Calu3 (cell line): ENCODE data around the gene NCS1. TPM values are rescaled to one million over a fixed set of nuclear protein-coding genes. Genes with fewer than 3 reads are reported as not detected.

Experiments used
- BruUV-seq: library from RNA; stranded (reverse); fragments of 400-500 nt; replicated peaks from 2 replicates; lab custom pipeline; 2021; lab: Mats Ljungman, UMichigan
- CTCF ChIA-PET: fragments of 300-600 bp; sonication (Branson Sonifier 250); formaldehyde crosslinking; loops from one replicate; lab custom pipeline; 2022; ENCODE audit warnings: antibody characterized with exemption; lab: Charles Lee
- DNase-seq: peaks from one replicate; pipeline ENCODE4 v3.0.0; 2022
- H3K27ac Mint-ChIP-seq: one replicate; pipeline ENCODE4 v1.8.0; 2022; ENCODE audit warnings: mixed read lengths; ENCODE audit not compliant: unreplicated experiment
- H3K27me3 Mint-ChIP-seq: one replicate; pipeline ENCODE4 v1.8.0; 2022; ENCODE audit warnings: mixed read lengths; ENCODE audit not compliant: unreplicated experiment
- H3K36me3 Mint-ChIP-seq: one replicate; pipeline ENCODE4 v1.8.0; 2022; ENCODE audit warnings: mild to moderate bottlenecking, moderate library complexity, mixed read lengths; ENCODE audit not compliant: insufficient read depth, unreplicated experiment
- H3K4me1 Mint-ChIP-seq: one replicate; pipeline ENCODE4 v1.8.0; 2022; ENCODE audit warnings: mild to moderate bottlenecking, low read depth, mixed read lengths; ENCODE audit not compliant: unreplicated experiment
- H3K4me3 Mint-ChIP-seq: one replicate; pipeline ENCODE4 v1.8.0; 2022; ENCODE audit warnings: mild to moderate bottlenecking, low read depth, moderate library complexity, mixed read lengths; ENCODE audit not compliant: unreplicated experiment
- H3K9me3 Mint-ChIP-seq: one replicate; pipeline ENCODE4 v1.8.0; 2022; ENCODE audit warnings: low read depth, mixed read lengths; ENCODE audit not compliant: unreplicated experiment
- intact Hi-C: fragments of 100-400 bp; cut with micrococcal nuclease; formaldehyde crosslinking; loops from one replicate; pipeline ENCODE4 v1.10.0; 2022; ENCODE audit not compliant: unreplicated experiment
- total RNA-seq: library from RNA; stranded (reverse); gene quantifications from 2 replicates; pipeline ENCODE4 v1.2.3, GENCODE V29; 2022
- TF ChIP-seq, protein P1 (sequence below): fragments of 200-600 bp; IDR thresholded peaks from one replicate; pipeline ENCODE4 v1.8.0; 2022; ENCODE audit warnings: antibody characterized with exemption; ENCODE audit not compliant: unreplicated experiment

NCS1 gene
- total RNA-seq, 1 experiment from 2014 or later = 16.1 TPM

DNA sequence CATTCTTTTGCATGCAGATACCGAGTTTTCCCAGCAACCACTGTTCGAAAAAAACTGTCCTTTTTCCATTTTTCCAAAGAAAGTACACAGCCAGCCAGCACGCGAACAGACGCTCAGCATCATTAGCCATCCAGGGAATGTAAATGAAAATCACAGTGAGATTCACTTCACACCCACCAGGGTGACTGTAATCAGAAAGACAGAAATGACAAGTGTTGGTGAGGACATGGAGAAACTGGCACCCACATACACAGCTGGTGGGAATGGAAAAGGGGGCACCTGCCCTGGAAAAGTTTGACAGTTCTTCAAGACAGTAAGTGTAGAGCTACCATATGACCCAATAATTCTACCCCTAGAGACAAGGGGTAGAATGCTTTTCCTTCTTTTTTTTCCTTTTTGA, 25.0 kb upstream of the NCS1 start:
- Mint-ChIP-seq H3K4me1 (no peaks in the 10 kb centered on the region), H3K9me3 (no peaks in the 10 kb centered on the region), H3K4me3 (no peak overlapping the region), H3K27me3 (peaks cover 32% of the 10 kb centered on the region), H3K36me3 (no peaks in the 10 kb centered on the region), H3K27ac (no peak overlapping the region)
- CTCF ChIA-PET = no interaction called here
- intact Hi-C loops = no loop called here
- no TSS peak for BruUV-seq
- TF ChIP-seq, protein P1, sequence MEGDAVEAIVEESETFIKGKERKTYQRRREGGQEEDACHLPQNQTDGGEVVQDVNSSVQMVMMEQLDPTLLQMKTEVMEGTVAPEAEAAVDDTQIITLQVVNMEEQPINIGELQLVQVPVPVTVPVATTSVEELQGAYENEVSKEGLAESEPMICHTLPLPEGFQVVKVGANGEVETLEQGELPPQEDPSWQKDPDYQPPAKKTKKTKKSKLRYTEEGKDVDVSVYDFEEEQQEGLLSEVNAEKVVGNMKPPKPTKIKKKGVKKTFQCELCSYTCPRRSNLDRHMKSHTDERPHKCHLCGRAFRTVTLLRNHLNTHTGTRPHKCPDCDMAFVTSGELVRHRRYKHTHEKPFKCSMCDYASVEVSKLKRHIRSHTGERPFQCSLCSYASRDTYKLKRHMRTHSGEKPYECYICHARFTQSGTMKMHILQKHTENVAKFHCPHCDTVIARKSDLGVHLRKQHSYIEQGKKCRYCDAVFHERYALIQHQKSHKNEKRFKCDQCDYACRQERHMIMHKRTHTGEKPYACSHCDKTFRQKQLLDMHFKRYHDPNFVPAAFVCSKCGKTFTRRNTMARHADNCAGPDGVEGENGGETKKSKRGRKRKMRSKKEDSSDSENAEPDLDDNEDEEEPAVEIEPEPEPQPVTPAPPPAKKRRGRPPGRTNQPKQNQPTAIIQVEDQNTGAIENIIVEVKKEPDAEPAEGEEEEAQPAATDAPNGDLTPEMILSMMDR = no peak
- no peak for DNase-seq

- TF ChIP-seq, protein P1 = no peak
- Mint-ChIP-seq H3K4me3 (no peak overlapping the region), H3K27me3 (peaks cover 32% of the 10 kb centered on the region), H3K27ac (no peak overlapping the region), H3K9me3 (no peaks in the 10 kb centered on the region), H3K4me1 (no peaks in the 10 kb centered on the region), H3K36me3 (no peaks in the 10 kb centered on the region)
- no TSS peak for BruUV-seq
- CTCF ChIA-PET = no interaction called here
- no peak for DNase-seq
- intact Hi-C loops = no loop called here
Measured at GRCh38 chr9:130147910-130148309, 24.3 kb upstream of the NCS1 start.

DNA sequence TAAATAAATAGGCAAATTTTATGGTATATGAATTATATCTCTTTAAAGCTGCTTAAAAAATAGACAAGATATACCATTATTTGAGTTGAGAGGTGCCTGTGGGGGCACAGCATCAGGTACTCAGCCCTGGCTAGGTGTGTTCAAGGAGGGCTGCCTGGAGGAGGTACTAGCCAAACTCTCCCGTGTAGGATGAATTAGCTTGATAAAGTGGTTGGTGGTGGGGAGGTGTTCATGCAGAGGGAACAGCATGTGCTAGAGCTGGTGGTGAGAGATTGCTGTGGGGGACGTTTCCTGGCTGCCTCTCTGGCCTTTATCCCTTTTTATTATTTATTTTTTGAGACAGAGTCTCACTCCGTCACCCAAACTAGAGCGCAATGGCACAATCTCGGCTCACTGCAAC, 23.2 kb upstream of the NCS1 start:
- BruUV-seq = no TSS peak
- intact Hi-C loops = no loop called here
- Mint-ChIP-seq H3K27ac (no peak overlapping the region), H3K4me3 (no peak overlapping the region), H3K4me1 (no peaks in the 10 kb centered on the region), H3K9me3 (no peaks in the 10 kb centered on the region), H3K36me3 (no peaks in the 10 kb centered on the region), H3K27me3 (peaks cover 21% of the 10 kb centered on the region)
- DNase-seq = no peak
- TF ChIP-seq, protein P1 = no peak
- CTCF ChIA-PET = no interaction called here

DNA sequence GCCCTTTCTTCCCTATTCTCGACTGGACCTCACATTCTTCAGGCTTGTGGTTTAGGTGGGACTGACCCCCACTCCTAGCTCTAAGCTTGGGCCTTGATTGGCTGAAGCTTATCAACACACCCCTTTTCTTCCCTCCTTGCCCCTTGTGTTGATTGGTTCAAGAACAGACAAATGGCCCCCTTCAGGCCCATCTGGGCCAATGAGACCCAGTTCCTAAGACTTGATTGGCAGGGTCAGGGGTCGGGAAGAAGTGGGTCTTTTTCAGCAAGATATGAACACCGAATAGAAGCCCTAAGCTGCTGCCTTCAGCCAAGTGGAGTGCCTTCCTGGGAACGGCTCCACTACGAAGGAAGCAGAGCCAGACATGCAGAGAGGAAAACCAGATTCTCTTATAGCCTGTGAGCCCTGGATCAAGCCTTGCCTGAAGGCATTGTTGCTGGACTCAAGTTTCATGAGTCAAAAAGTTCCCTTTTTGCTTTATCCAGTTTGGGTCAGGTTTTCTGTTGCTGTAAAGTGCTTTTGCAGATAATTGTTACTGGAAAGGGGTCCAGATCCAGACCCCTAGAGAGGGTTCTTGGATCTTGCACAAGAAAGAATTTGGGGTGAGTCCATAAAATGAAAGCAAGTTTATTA, 22.4 kb upstream of the NCS1 start:
- intact Hi-C loops = no loop called here
- no peaks in the 10 kb centered on the region for H3K9me3 Mint-ChIP-seq
- TF ChIP-seq, protein P1 = no peak
- no peak overlapping the region for H3K4me3 Mint-ChIP-seq
- H3K27ac Mint-ChIP-seq = no peak overlapping the region
- no TSS peak for BruUV-seq
- CTCF ChIA-PET = no interaction called here
- H3K4me1 Mint-ChIP-seq = no peaks in the 10 kb centered on the region
- peaks cover 14% of the 10 kb centered on the region for H3K27me3 Mint-ChIP-seq
- DNase-seq = no peak
- H3K36me3 Mint-ChIP-seq = no peaks in the 10 kb centered on the region
